ENCODE results near the gene UBE2R2.
A peak's percentile ranks its signal among the peaks of the same experiment; 100 is the strongest.

The UBE2R2 gene

GRCh38 chr9:33923079-33923478 is 106.1 kb downstream of the UBE2R2 start:
- TF ChIP-seq MYC (IDR thresholded peaks at IDR 0.05; ENCODE audit: low read depth, low read length) (no peak), CTCF (IDR thresholded peaks at IDR 0.05; ENCODE audit: low read depth, low read length) (no peak), MAX (IDR thresholded peaks at IDR 0.05; ENCODE audit: low read depth, low read length) (no peak), POLR2A (IDR thresholded peaks at IDR 0.05; ENCODE audit: extremely low read depth, insufficient read length) (no peak)
- no peak overlapping the region for H3K4me3 ChIP-seq (ENCODE audit: low read depth, low read length)
- DNase-seq (ENCODE audit: low read depth) = no peak

- TF ChIP-seq POLR2A (IDR thresholded peaks at IDR 0.05; ENCODE audit: extremely low read depth, insufficient read length) = no peak
- no peak for TF ChIP-seq CTCF (IDR thresholded peaks at IDR 0.05; ENCODE audit: low read depth, low read length)
- no peak for TF ChIP-seq MAX (IDR thresholded peaks at IDR 0.05; ENCODE audit: low read depth, low read length)
- no peak for TF ChIP-seq MYC (IDR thresholded peaks at IDR 0.05; ENCODE audit: low read depth, low read length)
- no peak for DNase-seq (ENCODE audit: low read depth)
- H3K4me3 ChIP-seq (ENCODE audit: low read depth, low read length) = no peak overlapping the region
Observed at GRCh38 chr9:33923998-33924701, 107.2 kb downstream of the UBE2R2 start.

GRCh38 chr9:33924978-33925797 is 108.2 kb downstream of the UBE2R2 start:
- DNase-seq (ENCODE audit: low read depth) = peak; percentile 76
- no peak for TF ChIP-seq MAX (IDR thresholded peaks at IDR 0.05; ENCODE audit: low read depth, low read length)
- peak; percentile 90 for TF ChIP-seq CTCF (IDR thresholded peaks at IDR 0.05; ENCODE audit: low read depth, low read length)
- H3K4me3 ChIP-seq (ENCODE audit: low read depth, low read length) = no peak overlapping the region

- H3K4me3 ChIP-seq (ENCODE audit: low read depth, low read length) = no peak overlapping the region
- DNase-seq (ENCODE audit: low read depth) = no peak
Observed at GRCh38 chr9:33926746-33927485, 110.0 kb downstream of the UBE2R2 start.

More at GRCh38 chr9:33926746-33927485, 110.0 kb downstream of the UBE2R2 start:
- TF ChIP-seq MAX (IDR thresholded peaks at IDR 0.05; ENCODE audit: low read depth, low read length) (no peak), MYC (IDR thresholded peaks at IDR 0.05; ENCODE audit: low read depth, low read length) (no peak), POLR2A (IDR thresholded peaks at IDR 0.05; ENCODE audit: extremely low read depth, insufficient read length) (no peak), CTCF (IDR thresholded peaks at IDR 0.05; ENCODE audit: low read depth, low read length) (no peak)
